Coronary artery (tissue), 2 donors: ENCODE results near the gene SLC16A13.
"Not testable (repeated sequence)": the region's sequence is repeated elsewhere in the genome, so short reads cannot be mapped to it uniquely, and the experiment has no call there.

Experiments
- DNase-seq: peaks from one replicate; pipeline ENCODE4 v3.0.0-alpha.2; 2017; ENCODE audit warnings: low spot score
- H3K27ac ChIP-seq, 2 donors: fragments of 200-600 bp; sonication (generic); one replicate each; pipeline ENCODE4 v1.5.1; 2016 to 2019
- H3K4me3 ChIP-seq: fragments of 200-600 bp; sonication (generic); 2 replicates; pipeline ENCODE4 v1.5.1; 2016; ENCODE audit warnings: mild to moderate bottlenecking, moderate library complexity
- CTCF ChIP-seq: fragments of 200-600 bp; sonication (generic); IDR thresholded peaks from one replicate; pipeline ENCODE4 v1.5.1; 2019; ENCODE audit warnings: antibody characterized with exemption

Gene SLC16A13

DNA sequence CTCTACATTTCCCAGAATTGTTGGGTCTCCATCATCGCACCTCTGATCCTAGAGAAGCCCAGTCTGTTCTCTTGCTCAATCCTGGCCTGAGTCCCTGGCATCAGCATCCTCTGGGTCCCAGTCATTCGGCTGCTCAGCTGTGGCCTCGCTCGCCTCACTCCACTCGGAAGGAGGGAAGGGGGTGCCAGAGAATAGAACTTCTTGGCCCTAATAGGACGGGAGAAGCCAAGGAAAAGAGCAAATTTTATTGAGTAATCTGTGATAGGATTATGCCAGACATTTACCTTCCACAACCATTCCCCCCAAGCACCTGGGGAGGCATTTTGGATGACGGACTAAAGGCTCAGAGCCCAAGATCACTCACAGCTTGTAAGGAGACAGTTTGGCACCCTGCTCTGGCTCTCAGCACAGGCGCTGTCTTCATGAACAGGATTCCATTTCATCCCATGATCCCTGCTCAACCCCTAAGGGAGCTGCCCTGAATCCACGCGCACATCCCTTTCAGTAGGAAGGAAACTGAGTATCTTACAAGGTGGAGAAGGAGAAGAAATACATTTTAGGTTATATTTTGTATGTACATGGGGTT is 44.7 kb downstream of the SLC16A13 start:
- no peak overlapping the region for H3K4me3 ChIP-seq

GRCh38 chr17:7081341-7082062 is 45.7 kb downstream of the SLC16A13 start:
- Histone ChIP-seq H3K4me3 (no peak overlapping the region), H3K27ac (no peak overlapping the region)
- DNase-seq, result no peak
- no peak for TF ChIP-seq CTCF

More for the DNA sequence above, 44.7 kb downstream of the SLC16A13 start:
- TF ChIP-seq CTCF, result no peak
- DNase-seq, result no peak
- peak overlapping the region in 1 of 2 donors; percentile 58 for H3K27ac ChIP-seq

DNA sequence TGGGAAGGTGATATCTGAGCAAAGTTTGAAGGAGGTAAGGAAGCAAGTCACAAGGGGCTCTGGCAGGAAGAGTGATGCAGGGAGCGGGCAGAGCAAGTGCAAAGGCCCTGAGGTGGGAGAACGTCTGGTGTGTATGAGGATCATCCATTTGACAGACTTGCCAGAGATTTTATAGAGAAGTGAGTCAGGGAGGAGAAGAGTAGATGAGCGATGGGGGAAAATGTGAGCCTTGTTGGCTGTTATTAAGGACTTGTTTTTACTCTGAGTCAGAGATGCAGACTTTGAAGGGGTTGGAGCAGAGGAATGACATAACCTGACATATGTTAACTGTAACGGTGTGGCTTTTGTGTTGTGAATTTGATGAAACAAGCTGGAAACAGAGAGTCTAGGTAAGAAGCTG is 47.8 kb downstream of the SLC16A13 start:
- no peak overlapping the region for H3K27ac ChIP-seq
- no peak overlapping the region for H3K4me3 ChIP-seq
- no peak for DNase-seq
- TF ChIP-seq CTCF, result no peak

- Histone ChIP-seq H3K4me3 (no peak overlapping the region), H3K27ac (no peak overlapping the region)
- TF ChIP-seq CTCF, result no peak
- DNase-seq, result no peak
Observed at GRCh38 chr17:7084088-7084487, 48.3 kb downstream of the SLC16A13 start.

DNA sequence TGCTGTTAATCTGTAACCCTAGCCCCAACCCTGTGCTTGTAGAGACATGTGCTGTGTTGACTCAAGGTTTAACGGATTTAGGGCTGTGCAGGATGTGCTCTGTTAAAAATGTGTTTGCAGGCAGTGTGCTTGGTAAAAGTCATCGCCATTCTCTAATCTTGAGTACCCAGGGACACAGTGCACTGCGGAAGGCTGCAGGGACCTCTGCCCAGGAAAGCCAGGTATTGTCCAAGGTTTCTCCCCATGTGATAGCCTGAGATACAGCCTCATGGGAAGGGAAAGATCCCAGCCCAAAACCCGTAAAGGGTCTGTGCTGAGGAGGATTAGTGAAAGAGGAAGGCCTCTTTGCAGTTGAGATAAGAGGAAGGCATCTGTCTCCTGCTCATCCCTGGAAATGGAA is 52.6 kb downstream of the SLC16A13 start:
- not testable (repeated sequence) for H3K4me3 ChIP-seq, DNase-seq, H3K27ac ChIP-seq

DNA sequence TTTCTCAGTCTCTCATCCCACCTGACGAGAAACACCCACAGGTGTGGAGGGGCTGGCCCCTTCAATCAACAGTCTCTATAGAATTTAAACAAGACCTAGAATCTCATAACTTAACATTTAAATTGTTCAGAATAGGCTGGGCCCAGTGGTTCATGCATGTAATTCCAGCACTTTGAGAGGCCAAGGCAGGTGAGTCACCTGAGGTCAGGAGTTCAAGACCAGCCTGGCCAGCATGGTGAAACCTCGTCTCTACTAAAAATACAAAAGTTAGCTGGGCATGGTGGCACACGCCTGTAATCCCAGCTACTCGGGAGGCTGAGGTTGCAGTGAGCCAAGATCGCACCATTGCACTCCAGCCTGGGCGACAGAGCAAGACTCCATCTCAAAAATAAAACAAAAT is 53.8 kb downstream of the SLC16A13 start:
- H3K4me3 ChIP-seq, DNase-seq, H3K27ac ChIP-seq: not testable (repeated sequence)
